ENCODE data around the gene ZNF830.
A peak's percentile ranks its signal among the peaks of the same experiment; 100 is the strongest.
"Not testable (repeated sequence)": the region's sequence is repeated elsewhere in the genome, so short reads cannot be mapped to it uniquely, and the experiment has no call there.

ZNF830 gene, protein sequence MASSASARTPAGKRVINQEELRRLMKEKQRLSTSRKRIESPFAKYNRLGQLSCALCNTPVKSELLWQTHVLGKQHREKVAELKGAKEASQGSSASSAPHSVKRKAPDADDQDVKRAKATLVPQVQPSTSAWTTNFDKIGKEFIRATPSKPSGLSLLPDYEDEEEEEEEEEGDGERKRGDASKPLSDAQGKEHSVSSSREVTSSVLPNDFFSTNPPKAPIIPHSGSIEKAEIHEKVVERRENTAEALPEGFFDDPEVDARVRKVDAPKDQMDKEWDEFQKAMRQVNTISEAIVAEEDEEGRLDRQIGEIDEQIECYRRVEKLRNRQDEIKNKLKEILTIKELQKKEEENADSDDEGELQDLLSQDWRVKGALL

DNA sequence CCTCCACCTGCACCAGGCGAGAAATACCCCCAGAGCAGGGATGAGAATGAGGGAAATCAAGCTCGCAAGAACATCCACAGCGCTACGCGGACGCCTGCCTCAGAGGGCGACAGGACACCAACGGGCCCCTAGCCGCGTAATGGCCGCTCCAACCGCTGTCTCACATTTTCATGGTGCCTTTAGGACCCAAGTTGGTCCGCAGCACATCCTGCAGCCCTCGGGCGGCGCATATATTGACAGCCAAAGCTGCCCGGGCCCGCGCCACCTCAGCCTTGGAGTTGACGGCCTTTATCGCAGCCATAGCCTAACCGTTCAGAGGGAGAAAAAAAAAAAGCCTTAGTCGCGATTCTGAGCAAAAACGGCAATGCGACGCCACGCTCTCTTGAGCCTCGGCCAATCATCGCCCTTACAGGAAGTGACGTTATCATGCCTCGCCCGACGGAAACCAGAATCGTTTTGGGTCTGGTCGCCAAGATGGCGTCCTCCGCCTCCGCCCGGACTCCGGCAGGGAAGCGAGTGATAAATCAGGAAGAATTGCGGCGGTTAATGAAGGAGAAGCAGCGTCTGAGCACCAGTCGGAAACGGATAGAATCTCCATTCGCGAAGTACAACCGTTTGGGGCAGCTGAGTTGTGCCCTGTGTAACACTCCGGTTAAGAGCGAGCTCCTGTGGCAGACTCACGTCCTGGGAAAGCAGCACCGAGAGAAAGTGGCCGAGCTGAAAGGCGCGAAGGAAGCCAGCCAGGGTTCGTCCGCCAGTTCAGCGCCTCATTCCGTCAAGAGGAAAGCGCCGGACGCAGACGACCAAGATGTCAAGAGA lies at the start of gene ZNF830, which contains the start of gene CCT6B:
TSS of gene ZNF830 (plus strand) at position 448 of the 819 bp plus-strand sequence. CDS start at position 475, 27 bp downstream.
TSS of gene CCT6B (minus strand) at position 368 of the 819 bp plus-strand sequence. CDS start at position 301, 67 bp downstream.
- peak within 1 kb of the TSS; percentile 79 to 99 (median 94) for H3K27ac ChIP-seq

GRCh38 chr17:34913001-34913400 lies 48.3 kb upstream of the ZNF830 start:
- Histone ChIP-seq H3K27ac (no peak overlapping the region), H3K4me3 (no peak overlapping the region)

More for the DNA sequence above, at the start of gene ZNF830, which contains the start of gene CCT6B:
- H3K4me3 ChIP-seq: peak within 1 kb of the TSS; percentile 63 to 96 (median 88)

DNA sequence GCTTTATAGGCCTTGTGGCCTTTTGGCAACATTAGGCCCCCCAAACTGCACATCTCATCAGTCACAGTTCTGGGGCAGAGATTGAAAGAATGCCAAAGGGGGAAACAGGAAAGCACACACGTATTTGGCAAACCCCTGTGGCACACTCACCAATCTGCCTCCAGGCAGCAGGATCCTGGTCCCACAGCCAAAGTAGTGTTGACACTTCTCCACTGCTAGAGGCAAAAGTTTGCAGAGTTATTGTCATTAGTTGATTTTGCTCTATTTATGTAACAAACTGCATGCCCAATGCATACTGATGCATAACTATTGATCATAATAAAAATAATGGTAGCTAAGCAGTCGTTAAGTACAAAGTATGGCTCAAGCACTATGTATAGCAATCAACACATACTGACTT lies 45.2 kb upstream of the ZNF830 start:
- H3K4me3 ChIP-seq: no peak overlapping the region
- H3K27ac ChIP-seq: no peak overlapping the region

DNA sequence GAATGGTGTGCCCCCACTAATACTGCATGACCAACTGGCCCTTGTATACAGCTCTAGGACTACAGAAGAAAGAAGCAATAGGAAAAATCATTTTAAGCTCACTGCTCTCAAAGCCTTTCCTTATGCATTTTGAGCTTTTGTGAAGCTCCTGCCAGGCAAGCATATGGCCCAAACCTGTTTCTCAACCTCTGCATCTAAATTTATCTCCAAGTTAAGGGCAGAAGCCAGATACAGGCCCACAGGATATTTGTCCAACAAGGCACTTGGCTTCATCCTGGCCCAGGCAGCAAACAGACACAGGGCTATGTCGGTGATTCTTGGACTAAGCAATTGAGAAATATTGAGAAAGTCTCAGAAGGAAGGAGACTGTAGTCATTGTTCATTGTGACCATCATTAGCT lies 44.0 kb upstream of the ZNF830 start:
- Histone ChIP-seq H3K27ac (no peak overlapping the region), H3K4me3 (no peak overlapping the region)

DNA sequence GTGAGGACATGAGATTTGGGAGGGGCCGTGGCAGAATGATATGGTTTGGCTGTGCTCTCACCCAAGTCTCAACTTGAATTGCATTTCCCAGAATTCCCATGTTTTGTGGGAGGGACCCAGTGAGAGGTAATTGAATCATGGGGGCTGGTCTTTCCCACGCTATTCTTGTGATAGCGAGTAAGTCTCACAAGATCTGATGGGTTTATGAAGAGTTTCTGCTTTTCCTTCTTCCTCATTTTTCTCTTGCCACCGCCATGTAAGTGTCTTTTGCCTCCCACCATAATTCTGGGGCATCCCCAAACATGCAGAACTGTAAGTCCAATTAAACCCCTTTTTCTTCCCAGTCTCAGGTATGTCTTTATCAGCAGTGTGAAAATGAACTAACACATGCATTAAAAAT lies 40.7 kb upstream of the ZNF830 start:
- Histone ChIP-seq H3K4me3 (no peak overlapping the region), H3K27ac (no peak overlapping the region)

DNA sequence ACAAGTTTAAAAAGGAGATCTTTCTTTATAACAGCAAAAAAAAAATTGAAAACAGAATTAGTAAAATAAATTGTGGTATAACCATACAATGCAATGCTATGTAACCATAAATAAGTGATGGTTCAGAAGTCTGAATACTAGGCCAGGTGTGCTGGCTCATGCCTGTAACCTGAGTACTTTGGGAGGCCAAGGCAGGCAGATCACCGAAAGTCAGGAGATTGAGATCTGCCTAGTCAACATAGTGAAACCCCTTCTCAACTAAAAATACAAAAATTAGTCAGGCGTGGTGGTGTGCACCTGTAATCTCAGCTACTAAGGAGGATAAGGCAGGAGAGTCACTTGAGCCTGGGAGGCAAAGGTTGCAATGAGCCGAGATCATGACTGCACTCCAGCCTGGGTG lies 34.7 kb upstream of the ZNF830 start:
- H3K27ac ChIP-seq: no peak overlapping the region
- no peak overlapping the region for H3K4me3 ChIP-seq

- Histone ChIP-seq H3K27ac (no peak overlapping the region), H3K4me3 (no peak overlapping the region)
Observed at GRCh38 chr17:34930283-34930682, 31.1 kb upstream of the ZNF830 start.

DNA sequence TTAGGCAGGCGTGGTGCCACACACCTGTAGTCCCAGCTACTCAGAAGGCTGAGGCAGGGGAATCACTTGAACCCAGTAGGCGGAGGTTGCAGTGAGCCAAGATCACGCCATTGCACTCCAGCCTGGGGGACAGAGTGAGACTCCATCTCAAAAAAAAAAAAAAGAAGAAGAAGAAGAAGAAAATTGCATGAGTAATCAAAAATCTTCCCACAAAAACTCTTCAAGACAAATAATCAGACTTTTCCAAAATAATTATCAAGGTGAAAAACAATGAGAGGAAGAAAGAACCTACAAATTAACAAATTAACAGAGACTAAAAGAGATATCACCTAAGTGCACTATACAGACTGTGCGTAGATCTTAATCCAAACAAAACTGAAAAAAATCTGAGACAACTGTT lies 10.6 kb upstream of the ZNF830 start:
- H3K4me3 ChIP-seq, H3K27ac ChIP-seq: not testable (repeated sequence)

GRCh38 chr17:34958438-34958837 lies 2.9 kb upstream of the ZNF830 start:
- Histone ChIP-seq H3K27ac (no peak overlapping the region), H3K4me3 (no peak overlapping the region)

DNA sequence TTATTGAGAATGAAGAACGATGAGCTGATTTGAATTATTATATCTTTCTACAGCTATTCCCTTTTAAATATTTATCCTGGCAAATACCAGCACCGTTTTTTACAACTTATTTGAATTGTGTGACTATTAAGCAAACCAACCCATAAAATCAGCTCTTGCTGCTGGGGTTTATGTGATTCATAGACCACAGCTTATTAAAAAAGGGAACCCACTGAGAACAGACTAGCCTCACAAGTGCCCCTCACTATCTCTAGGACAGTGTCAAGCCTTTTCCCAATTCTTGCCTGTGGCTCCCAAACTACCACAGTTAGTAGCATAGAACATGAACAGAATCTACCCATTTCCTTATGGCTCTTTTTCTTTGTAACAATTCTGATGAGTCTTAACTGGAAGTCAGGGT lies 12.8 kb downstream of the ZNF830 start:
- H3K27ac ChIP-seq: no peak overlapping the region
- no peak overlapping the region for H3K4me3 ChIP-seq

- Histone ChIP-seq H3K4me3 (no peak overlapping the region), H3K27ac (no peak overlapping the region)
Observed at GRCh38 chr17:34974794-34975785, 13.8 kb downstream of the ZNF830 start.

- H3K4me3 ChIP-seq: no peak overlapping the region
Observed at GRCh38 chr17:34979153-34979552, 17.8 kb downstream of the ZNF830 start.

DNA sequence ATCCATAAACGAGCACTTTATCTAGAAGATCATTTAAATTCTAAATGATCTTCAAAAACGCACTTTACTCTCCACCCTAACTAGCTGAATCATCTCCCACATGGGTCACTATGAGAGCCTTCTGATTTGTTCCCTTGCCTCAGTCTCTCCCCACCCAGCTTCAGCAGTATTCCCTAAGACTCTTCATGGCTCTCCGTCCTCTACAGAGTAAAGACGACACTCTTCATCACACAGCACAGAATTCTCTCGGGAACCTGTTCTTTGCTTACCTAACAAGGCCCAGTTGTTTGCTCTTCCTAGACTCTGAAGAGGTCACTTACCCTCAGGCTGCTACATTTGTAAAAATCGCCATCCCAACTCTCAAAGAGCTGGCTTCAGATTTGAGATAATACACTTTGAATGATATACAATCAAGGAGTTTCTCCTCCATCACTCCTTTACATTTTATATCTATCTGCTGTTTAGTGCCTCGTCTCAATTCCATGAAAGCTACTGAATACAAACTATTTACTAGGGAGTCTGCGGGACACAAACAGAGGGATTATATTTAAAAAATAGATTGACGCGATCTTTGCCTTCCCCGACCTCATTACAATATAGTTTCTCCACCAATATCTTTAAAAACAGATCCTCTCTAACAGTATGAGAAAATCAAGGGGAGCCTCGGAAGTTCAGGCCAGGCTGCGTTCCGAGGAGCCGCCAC lies 18.5 kb downstream of the ZNF830 start:
- peak overlapping the region in 20 of 21 experiments; percentile 95 to 100 (median 98) for H3K27ac ChIP-seq
- peak overlapping the region; percentile 61 to 99 (median 93) for H3K4me3 ChIP-seq

More at GRCh38 chr17:34979153-34979552, 17.8 kb downstream of the ZNF830 start:
- peak overlapping the region in 2 of 21 experiments; percentile 98 to 99 for H3K27ac ChIP-seq

DNA sequence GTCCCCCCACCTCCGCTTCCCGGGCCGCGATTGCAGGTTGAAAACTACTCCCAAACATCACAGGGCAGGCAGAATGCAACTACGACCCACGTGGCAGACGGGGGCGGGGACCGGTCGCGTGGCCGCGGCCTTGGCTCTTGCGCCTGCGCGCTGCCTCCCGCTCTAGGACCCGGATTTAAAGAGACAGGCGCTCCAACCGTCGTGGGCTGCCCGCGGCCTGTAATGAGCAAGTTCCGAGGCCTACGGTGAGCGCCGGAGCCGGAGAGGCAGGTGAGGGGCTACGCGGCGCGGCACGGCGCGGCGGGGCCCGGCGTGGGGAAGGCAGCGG lies 19.0 kb downstream of the ZNF830 start, which contains the start of gene LIG3:
TSS of gene LIG3 (plus strand) at position 160 of the 328 bp plus-strand sequence. CDS start 2,494 bp downstream, outside the sequence.
- Histone ChIP-seq H3K4me3 (peak within 1 kb of the TSS; percentile 61 to 99 (median 93)), H3K27ac (peak within 1 kb of the TSS; percentile 95 to 100 (median 99))

DNA sequence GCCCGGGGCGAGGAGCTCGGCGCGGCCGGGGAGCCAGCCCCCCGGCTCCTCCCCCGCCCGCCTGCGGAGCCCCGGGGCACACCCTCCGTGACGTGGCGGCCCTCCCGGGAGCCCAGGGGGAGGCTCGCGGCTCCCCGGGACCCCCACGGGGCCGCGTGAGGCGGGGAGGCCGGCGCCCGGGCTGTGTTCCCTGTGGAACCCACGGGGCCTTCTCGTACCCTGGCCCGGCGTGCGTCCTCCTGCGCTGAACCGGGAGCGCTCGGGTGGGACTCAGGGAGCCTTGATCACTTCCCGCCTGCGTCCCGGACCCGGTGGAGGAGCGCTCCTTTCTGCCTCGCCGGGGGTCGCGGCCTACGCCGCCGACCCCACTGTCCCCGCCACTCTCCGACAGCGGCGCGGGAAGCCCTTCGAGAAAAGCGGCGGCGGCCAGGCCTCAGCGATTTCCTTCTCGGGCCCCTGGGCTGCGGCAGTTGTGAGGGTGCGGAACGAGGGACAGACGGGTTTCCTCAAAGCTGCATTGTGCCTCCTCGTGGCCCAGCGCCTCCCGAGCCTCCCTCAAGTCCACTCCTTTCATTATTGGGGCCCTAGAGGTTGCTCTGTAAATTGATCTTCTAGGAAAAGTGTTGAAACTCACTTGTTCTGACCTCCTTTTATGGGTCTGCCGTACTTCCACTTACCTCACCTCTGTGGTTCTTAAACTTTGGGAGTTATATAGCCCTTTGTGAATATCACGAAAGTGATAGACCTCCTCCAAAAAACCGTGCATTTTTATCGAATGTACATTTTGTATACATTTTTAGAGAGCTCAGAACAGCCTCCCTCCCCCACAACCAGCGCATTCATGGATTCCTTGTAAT lies 19.6 kb downstream of the ZNF830 start:
- Histone ChIP-seq H3K27ac (peak overlapping the region; percentile 95 to 100 (median 99)), H3K4me3 (peak overlapping the region; percentile 61 to 99 (median 93))

- H3K4me3 ChIP-seq: peak overlapping the region; percentile 61 to 99 (median 93)
- peak overlapping the region in 19 of 21 experiments; percentile 95 to 100 (median 98) for H3K27ac ChIP-seq
Observed at GRCh38 chr17:34981538-34982241, 20.4 kb downstream of the ZNF830 start.

DNA sequence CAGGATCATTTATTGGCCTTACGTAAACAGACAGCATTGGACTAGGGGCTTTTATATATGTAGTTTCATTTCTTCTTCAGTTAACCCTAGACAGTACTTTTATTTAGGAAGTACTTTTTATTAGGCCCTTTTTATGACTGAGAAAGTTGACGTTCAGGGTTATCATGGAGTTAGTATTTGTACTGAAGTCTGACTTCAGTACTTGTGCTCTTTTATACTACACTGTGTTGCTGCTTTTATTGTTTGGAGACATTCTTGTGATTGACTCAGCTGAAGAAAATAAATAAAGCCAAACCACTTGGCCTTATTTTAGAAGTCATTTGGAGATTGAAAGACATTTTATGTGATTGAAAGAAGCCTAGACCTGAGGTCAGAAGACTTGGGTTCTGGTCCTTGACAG lies 25.9 kb downstream of the ZNF830 start:
- Histone ChIP-seq H3K27ac (no peak overlapping the region), H3K4me3 (no peak overlapping the region)
